C4-2B (cell line): ENCODE measurements around the gene HMGB2.

Experiments
- H3K27ac ChIP-seq: fragments of 450-650 bp; 2 replicates; pipeline ENCODE4 v1.5.1; 2017
- CTCF ChIP-seq: fragments of 450-650 bp; conservative IDR thresholded peaks from 2 replicates; pipeline ENCODE4 v1.5.1; 2017; ENCODE audit warnings: mild to moderate bottlenecking
- ZFX ChIP-seq: fragments of 450-650 bp; IDR thresholded peaks from 2 replicates; pipeline ENCODE4 v1.6.1; 2017

The HMGB2 gene

GRCh38 chr4:173318648-173319211 is 15.4 kb downstream of the HMGB2 start:
- no peak overlapping the region for H3K27ac ChIP-seq
- TF ChIP-seq ZFX (no peak), CTCF (peak; percentile 45)

GRCh38 chr4:173318240-173318639 is 15.9 kb downstream of the HMGB2 start:
- H3K27ac ChIP-seq = no peak overlapping the region
- TF ChIP-seq ZFX = no peak
- no peak for TF ChIP-seq CTCF

GRCh38 chr4:173317004-173317403 is 17.2 kb downstream of the HMGB2 start:
- TF ChIP-seq ZFX (no peak), CTCF (no peak; the same call in 1 of the 2 replicates)
- H3K27ac ChIP-seq = no peak overlapping the region

- TF ChIP-seq ZFX = no peak
- TF ChIP-seq CTCF = no peak
- H3K27ac ChIP-seq = no peak overlapping the region
These were observed 18.1 kb downstream of the HMGB2 start for GRCh38 chr4:173316060-173316459.

- TF ChIP-seq ZFX (no peak), CTCF (no peak)
- H3K27ac ChIP-seq = no peak overlapping the region
These were observed 19.4 kb downstream of the HMGB2 start for GRCh38 chr4:173314715-173315114.

- TF ChIP-seq CTCF = no peak
- TF ChIP-seq ZFX = no peak
- H3K27ac ChIP-seq = no peak overlapping the region
These were observed 22.8 kb downstream of the HMGB2 start for GRCh38 chr4:173311368-173311767.

- TF ChIP-seq ZFX = no peak
- TF ChIP-seq CTCF = no peak
- H3K27ac ChIP-seq = no peak overlapping the region
These were observed 26.4 kb downstream of the HMGB2 start for GRCh38 chr4:173307778-173308177.
